Brain microvascular endothelial cell (primary cell): Measurements from ENCODE around the gene CETP.

Experiments used
- DNase-seq: peaks from one replicate; pipeline ENCODE4 v3.0.0-alpha.2; 2020
- H3K27ac ChIP-seq: fragments of 250-450 bp; sonication (Bioruptor Pico); 2 replicates; pipeline ENCODE4 v1.5.1; 2020; ENCODE audit warnings: mild to moderate bottlenecking, moderate library complexity
- H3K27me3 ChIP-seq: fragments of 250-450 bp; sonication (Bioruptor Pico); replicated peaks from 2 replicates; pipeline ENCODE4 v1.5.1; 2020; ENCODE audit warnings: mild to moderate bottlenecking
- H3K36me3 ChIP-seq: fragments of 250-450 bp; sonication (Bioruptor Pico); replicated peaks from 2 replicates; pipeline ENCODE4 v1.5.1; 2020; ENCODE audit warnings: mild to moderate bottlenecking
- H3K4me3 ChIP-seq: 2 replicates; pipeline ENCODE4 v1.5.1; 2011; ENCODE audit warnings: low read depth, mild to moderate bottlenecking, control low read depth, low read length, moderate library complexity
- CTCF ChIP-seq: IDR thresholded peaks from 2 replicates; pipeline ENCODE4 v1.5.1; 2011; ENCODE audit warnings: low read depth, mild to moderate bottlenecking, moderate library complexity, low read length, control low read depth, inconsistent platforms; ENCODE audit errors: missing control alignments
- in situ Hi-C: cut with HindIII; loops from 2 replicates; pipeline ENCODE4 v1.10.0; 2017; ENCODE audit warnings: low sequenced_read_pairs, low pct_ligation_motif_present

The CETP gene

GRCh38 chr16:57012353-57012752, 50.6 kb downstream of the CETP start:
- Histone ChIP-seq H3K4me3 (no peak overlapping the region), H3K27ac (peak overlapping the region; percentile 13), H3K36me3 (peaks cover 1% of the 10 kb centered on the region), H3K27me3 (no peaks in the 10 kb centered on the region)
- no peak for DNase-seq
- in situ Hi-C loops: no loop called here
- no peak for TF ChIP-seq CTCF

- no peak for DNase-seq
- in situ Hi-C loops: no loop called here
- Histone ChIP-seq H3K27me3 (no peaks in the 10 kb centered on the region), H3K27ac (peak overlapping the region; percentile 46), H3K36me3 (peaks cover 10% of the 10 kb centered on the region), H3K4me3 (no peak overlapping the region)
- no peak for TF ChIP-seq CTCF
These were observed 51.5 kb downstream of the CETP start for GRCh38 chr16:57013229-57013628.

- Histone ChIP-seq H3K27me3 (no peaks in the 10 kb centered on the region), H3K27ac (peak overlapping the region; percentile 18)
- no peak for TF ChIP-seq CTCF
These were observed 52.2 kb downstream of the CETP start for GRCh38 chr16:57013902-57014301.

GRCh38 chr16:57016301-57016700, 54.6 kb downstream of the CETP start:
- no peak overlapping the region for H3K27ac ChIP-seq
- no peak for DNase-seq
- H3K4me3 ChIP-seq: no peak overlapping the region
- TF ChIP-seq CTCF: no peak
- in situ Hi-C loops: no loop called here
- no peaks in the 10 kb centered on the region for H3K27me3 ChIP-seq
- peaks cover 17% of the 10 kb centered on the region for H3K36me3 ChIP-seq

More at GRCh38 chr16:57013902-57014301, 52.2 kb downstream of the CETP start:
- in situ Hi-C loops: no loop called here
- DNase-seq: no peak
- peaks cover 11% of the 10 kb centered on the region for H3K36me3 ChIP-seq
- no peak overlapping the region for H3K4me3 ChIP-seq

- TF ChIP-seq CTCF: no peak
- DNase-seq: no peak
- H3K27me3 ChIP-seq: no peaks in the 10 kb centered on the region
- in situ Hi-C loops: no loop called here
- H3K36me3 ChIP-seq: peaks cover 22% of the 10 kb centered on the region
- H3K4me3 ChIP-seq: no peak overlapping the region
- no peak overlapping the region for H3K27ac ChIP-seq
These were observed 55.1 kb downstream of the CETP start for GRCh38 chr16:57016831-57017230.

- peaks cover 24% of the 10 kb centered on the region for H3K36me3 ChIP-seq
- H3K4me3 ChIP-seq: no peak overlapping the region
- DNase-seq: peak; percentile 35
- no peaks in the 10 kb centered on the region for H3K27me3 ChIP-seq
- TF ChIP-seq CTCF: no peak
- no peak overlapping the region for H3K27ac ChIP-seq
- in situ Hi-C loops: no loop called here
These were observed 55.5 kb downstream of the CETP start for GRCh38 chr16:57017251-57017650.
